Measurements from ENCODE around the gene TRIM25. TPM values are rescaled to one million over a fixed set of nuclear protein-coding genes. Genes with fewer than 3 reads are reported as not detected.
A peak's percentile ranks its signal among the peaks of the same experiment; 100 is the strongest.

TRIM25 gene
- total RNA-seq, 1 donor from 2014 or later, result 35.5 TPM

GRCh38 chr17:56880133-56880532 lies 33.7 kb downstream of the TRIM25 start:
- Histone ChIP-seq H3K27me3 (ENCODE audit: control insufficient read depth, insufficient read depth, low read length) (no peaks in the 10 kb centered on the region), H3K36me3 (ENCODE audit: control insufficient read depth, insufficient read depth, low read length) (no peaks in the 10 kb centered on the region), H3K4me3 (ENCODE audit: low read depth, low read length) (no peak overlapping the region)
- FAIRE-seq, result no peak
- no peak for DNase-seq (ENCODE audit: low read depth)
- TF ChIP-seq, protein P1, sequence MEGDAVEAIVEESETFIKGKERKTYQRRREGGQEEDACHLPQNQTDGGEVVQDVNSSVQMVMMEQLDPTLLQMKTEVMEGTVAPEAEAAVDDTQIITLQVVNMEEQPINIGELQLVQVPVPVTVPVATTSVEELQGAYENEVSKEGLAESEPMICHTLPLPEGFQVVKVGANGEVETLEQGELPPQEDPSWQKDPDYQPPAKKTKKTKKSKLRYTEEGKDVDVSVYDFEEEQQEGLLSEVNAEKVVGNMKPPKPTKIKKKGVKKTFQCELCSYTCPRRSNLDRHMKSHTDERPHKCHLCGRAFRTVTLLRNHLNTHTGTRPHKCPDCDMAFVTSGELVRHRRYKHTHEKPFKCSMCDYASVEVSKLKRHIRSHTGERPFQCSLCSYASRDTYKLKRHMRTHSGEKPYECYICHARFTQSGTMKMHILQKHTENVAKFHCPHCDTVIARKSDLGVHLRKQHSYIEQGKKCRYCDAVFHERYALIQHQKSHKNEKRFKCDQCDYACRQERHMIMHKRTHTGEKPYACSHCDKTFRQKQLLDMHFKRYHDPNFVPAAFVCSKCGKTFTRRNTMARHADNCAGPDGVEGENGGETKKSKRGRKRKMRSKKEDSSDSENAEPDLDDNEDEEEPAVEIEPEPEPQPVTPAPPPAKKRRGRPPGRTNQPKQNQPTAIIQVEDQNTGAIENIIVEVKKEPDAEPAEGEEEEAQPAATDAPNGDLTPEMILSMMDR (IDR thresholded peaks at IDR 0.05; ENCODE audit: insufficient read depth, low read length, severe bottlenecking), result no peak

DNA sequence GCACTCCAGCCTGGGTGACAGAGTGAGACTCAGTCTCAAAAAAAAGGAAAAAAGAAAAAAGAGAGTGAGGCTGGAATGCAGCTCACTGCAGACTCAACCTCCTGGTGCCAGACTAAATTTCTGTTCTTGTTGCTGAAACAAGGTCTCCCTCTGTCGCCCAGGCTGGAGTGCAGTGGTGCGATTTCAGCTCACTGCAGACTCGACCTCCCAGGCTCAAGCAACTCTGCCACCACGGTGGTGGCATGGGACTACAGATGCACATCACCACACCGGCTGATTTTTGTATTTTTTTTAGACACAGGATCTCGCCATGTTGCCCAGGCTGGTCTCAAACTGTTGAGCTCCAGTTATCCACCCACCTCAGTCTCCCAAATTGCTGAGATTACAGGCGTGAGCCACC lies 34.6 kb downstream of the TRIM25 start:
- Histone ChIP-seq H3K4me3 (ENCODE audit: low read depth, low read length) (no peak overlapping the region), H3K27me3 (ENCODE audit: control insufficient read depth, insufficient read depth, low read length) (no peaks in the 10 kb centered on the region), H3K36me3 (ENCODE audit: control insufficient read depth, insufficient read depth, low read length) (no peaks in the 10 kb centered on the region)
- no peak for FAIRE-seq
- TF ChIP-seq, protein P1 (IDR thresholded peaks at IDR 0.05; ENCODE audit: insufficient read depth, low read length, severe bottlenecking), result no peak
- DNase-seq (ENCODE audit: low read depth), result no peak

GRCh38 chr17:56876766-56877179 lies 37.1 kb downstream of the TRIM25 start:
- FAIRE-seq, result no peak

GRCh38 chr17:56870081-56870651 lies 43.7 kb downstream of the TRIM25 start:
- FAIRE-seq, result no peak
- no peak for DNase-seq (ENCODE audit: low read depth)

More at GRCh38 chr17:56876766-56877179, 37.1 kb downstream of the TRIM25 start:
- Histone ChIP-seq H3K4me3 (ENCODE audit: low read depth, low read length) (no peak overlapping the region), H3K36me3 (ENCODE audit: control insufficient read depth, insufficient read depth, low read length) (no peaks in the 10 kb centered on the region), H3K27me3 (ENCODE audit: control insufficient read depth, insufficient read depth, low read length) (no peaks in the 10 kb centered on the region)
- TF ChIP-seq, protein P1 (IDR thresholded peaks at IDR 0.05; ENCODE audit: insufficient read depth, low read length, severe bottlenecking), result no peak
- no peak for DNase-seq (ENCODE audit: low read depth)

DNA sequence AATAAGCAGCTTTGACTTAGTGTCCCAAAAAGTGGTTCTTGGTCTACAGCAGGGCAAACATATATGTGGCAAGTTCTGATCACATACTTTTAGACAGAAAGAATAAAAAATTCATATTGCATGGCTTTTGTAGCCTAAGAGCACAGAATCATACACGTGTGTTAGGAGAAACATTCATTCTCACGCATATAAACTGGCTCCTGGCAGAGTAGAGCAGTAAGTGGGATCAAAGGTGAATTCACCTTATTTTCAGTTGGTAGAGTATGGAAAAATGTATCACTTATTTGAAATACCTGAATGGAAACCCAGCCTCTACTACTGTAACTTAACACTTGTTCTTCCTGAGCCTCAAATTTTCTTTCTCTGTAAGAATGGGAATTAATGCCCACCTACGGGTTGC lies 45.1 kb downstream of the TRIM25 start:
- FAIRE-seq, result no peak
- H3K36me3 ChIP-seq (ENCODE audit: control insufficient read depth, insufficient read depth, low read length), result no peaks in the 10 kb centered on the region
- TF ChIP-seq, protein P1 (IDR thresholded peaks at IDR 0.05; ENCODE audit: insufficient read depth, low read length, severe bottlenecking), result no peak
- H3K27me3 ChIP-seq (ENCODE audit: control insufficient read depth, insufficient read depth, low read length), result no peaks in the 10 kb centered on the region
- no peak for DNase-seq (ENCODE audit: low read depth)
- H3K4me3 ChIP-seq (ENCODE audit: low read depth, low read length), result no peak overlapping the region

More at GRCh38 chr17:56870081-56870651, 43.7 kb downstream of the TRIM25 start:
- Histone ChIP-seq H3K4me3 (ENCODE audit: low read depth, low read length) (no peak overlapping the region), H3K36me3 (ENCODE audit: control insufficient read depth, insufficient read depth, low read length) (no peaks in the 10 kb centered on the region), H3K27me3 (ENCODE audit: control insufficient read depth, insufficient read depth, low read length) (no peaks in the 10 kb centered on the region)
- TF ChIP-seq, protein P1 (IDR thresholded peaks at IDR 0.05; ENCODE audit: insufficient read depth, low read length, severe bottlenecking), result no peak

DNA sequence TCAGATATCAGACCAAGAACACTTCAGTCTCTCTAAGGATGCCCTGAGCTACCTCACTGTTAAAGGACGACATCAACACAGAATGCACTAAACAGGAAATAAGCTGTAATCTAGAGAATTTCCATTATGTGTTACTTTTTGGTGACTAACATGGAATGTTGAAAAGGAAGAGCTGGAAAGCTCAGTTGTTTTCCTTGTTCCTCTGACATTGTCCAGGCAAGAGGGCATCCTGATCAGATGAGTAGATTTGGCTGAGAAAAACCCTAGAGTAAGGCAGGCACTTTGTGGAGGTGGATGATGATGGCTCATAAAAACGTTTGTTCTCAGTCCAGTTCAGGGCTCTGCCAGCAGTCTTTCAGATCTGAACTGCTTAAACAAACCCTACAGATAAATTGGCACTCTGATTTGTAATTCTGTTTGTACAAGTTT lies 45.9 kb downstream of the TRIM25 start:
- TF ChIP-seq, protein P1 (IDR thresholded peaks at IDR 0.05; ENCODE audit: insufficient read depth, low read length, severe bottlenecking), result no peak
- Histone ChIP-seq H3K4me3 (ENCODE audit: low read depth, low read length) (no peak overlapping the region), H3K36me3 (ENCODE audit: control insufficient read depth, insufficient read depth, low read length) (no peaks in the 10 kb centered on the region), H3K27me3 (ENCODE audit: control insufficient read depth, insufficient read depth, low read length) (no peaks in the 10 kb centered on the region)
- DNase-seq (ENCODE audit: low read depth), result peak; percentile 54
- no peak for FAIRE-seq

Data from bronchial epithelial cell (primary cell).